ENCODE data around the gene BORCS8. TPM values are rescaled to one million over a fixed set of nuclear protein-coding genes. Genes with fewer than 3 reads are reported as not detected.

The BORCS8 gene
- total and polyA plus RNA-seq, 2 of the 13 experiments (the other 11 are each of a cell fraction or from before 2014, with no cell fraction given): 9.6 to 13.3 TPM

DNA sequence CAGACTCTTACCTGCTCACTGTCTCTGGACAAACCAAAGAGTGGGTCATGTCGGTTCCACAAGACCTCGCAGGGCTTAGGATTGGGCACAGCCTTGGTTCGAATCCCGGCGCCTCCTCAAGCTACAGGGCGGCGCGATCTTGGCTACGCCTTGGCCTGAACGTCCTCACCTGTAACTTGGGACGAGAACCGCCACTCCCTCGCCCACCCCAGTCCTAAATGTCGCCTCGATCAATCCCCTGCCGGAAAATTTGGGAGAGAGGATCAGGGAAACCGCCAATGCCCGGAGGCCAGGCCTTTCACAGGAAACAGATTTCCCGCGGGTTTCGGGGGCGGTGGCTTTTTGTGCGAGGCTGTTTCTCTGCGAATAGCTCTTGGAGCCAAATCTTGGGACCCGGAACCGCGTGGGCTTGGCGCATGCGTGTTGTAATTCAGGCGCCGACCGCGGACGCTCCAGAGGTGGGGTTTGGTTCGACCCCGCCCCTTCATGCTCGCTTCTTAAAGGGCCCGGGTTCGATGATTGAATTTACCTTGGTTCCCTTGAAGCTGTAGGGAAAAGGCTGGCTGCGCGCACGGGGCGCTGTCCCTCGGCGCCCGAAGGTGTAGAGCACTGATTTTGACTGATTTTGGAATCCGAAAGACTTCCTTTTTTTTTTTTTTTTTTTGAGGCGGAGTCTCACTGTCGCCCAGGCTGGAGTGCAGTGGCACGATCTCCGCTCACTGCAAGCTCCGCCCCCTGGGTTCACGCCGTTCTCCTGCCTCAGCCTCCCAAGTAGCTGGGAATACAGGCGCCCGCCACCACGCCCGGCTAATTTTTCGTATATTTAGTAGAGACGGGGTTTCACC, 11.3 kb upstream of the BORCS8 start, which contains the start of gene NR2C2AP (continued):
- TF ChIP-seq, protein P1, sequence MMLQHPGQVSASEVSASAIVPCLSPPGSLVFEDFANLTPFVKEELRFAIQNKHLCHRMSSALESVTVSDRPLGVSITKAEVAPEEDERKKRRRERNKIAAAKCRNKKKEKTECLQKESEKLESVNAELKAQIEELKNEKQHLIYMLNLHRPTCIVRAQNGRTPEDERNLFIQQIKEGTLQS (CRISPR knock-in tag; IDR thresholded peaks at IDR 0.05): no peak
- TF ChIP-seq, protein P2, sequence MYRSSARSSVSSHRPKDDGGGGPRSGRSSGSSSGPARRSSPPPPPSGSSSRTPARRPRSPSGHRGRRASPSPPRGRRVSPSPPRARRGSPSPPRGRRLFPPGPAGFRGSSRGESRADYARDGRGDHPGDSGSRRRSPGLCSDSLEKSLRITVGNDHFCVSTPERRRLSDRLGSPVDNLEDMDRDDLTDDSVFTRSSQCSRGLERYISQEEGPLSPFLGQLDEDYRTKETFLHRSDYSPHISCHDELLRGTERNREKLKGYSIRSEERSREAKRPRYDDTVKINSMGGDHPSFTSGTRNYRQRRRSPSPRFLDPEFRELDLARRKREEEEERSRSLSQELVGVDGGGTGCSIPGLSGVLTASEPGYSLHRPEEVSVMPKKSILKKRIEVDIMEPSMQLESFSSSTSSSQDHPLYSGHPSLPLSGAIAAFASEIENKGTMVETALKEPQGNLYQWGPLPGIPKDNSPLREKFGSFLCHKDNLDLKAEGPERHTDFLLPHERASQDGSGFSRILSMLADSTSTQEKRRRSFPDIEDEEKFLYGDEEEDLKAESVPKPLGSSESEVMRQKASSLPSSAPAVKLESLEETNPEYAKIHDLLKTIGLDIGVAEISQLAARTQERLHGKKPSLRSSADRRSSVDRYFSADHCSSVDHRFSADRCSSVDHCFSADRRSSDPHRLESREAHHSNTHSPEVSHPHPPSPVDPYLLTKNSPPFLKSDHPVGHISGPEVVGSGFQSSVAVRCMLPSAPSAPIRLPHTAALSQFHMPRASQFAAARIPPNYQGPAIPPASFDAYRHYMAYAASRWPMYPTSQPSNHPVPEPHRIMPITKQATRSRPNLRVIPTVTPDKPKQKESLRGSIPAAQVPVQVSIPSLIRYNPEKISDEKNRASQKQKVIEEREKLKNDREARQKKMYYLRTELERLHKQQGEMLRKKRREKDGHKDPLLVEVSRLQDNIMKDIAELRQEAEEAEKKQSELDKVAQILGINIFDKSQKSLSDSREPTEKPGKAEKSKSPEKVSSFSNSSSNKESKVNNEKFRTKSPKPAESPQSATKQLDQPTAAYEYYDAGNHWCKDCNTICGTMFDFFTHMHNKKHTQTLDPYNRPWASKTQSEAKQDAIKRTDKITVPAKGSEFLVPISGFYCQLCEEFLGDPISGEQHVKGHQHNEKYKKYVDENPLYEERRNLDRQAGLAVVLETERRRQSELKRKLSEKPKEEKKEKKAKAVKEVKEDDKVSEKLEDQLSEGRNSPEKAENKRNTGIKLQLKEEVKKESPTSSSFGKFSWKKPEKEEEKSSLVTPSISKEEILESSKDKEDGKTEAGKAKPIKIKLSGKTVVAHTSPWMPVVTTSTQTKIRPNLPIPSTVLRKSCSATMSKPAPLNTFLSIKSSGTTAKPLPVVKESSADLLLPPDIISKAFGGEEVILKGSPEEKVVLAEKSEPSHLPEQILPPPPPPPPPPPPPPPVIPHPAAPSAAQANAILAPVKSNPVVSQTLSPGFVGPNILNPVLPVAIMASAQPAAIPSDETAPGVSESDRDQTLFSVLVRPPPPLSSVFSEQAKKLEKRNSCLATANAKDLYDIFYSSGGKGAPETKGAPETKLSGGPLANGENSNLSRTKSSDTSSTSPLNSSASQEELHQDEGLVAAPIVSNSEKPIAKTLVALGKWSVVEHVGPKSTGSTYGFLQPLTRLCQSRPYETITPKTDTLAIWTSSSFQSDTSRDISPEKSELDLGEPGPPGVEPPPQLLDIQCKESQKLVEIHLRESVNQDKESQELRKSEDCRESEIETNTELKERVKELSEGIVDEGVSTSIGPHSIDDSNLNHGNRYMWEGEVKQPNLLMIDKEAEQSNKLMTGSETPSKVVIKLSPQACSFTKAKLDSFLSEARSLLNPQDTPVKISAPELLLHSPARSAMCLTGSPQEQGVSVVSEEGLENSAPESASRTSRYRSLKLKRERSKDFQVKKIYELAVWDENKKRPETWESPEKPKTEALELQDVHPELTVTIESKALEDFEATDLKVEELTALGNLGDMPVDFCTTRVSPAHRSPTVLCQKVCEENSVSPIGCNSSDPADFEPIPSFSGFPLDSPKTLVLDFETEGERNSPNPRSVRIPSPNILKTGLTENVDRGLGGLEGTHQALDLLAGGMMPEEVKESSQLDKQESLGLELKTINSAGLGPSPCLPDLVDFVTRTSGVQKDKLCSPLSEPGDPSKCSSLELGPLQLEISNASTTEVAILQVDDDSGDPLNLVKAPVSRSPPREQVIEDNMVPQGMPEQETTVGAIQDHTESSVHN (CRISPR knock-in tag; IDR thresholded peaks at IDR 0.05): no peak
- TF ChIP-seq, protein P3, sequence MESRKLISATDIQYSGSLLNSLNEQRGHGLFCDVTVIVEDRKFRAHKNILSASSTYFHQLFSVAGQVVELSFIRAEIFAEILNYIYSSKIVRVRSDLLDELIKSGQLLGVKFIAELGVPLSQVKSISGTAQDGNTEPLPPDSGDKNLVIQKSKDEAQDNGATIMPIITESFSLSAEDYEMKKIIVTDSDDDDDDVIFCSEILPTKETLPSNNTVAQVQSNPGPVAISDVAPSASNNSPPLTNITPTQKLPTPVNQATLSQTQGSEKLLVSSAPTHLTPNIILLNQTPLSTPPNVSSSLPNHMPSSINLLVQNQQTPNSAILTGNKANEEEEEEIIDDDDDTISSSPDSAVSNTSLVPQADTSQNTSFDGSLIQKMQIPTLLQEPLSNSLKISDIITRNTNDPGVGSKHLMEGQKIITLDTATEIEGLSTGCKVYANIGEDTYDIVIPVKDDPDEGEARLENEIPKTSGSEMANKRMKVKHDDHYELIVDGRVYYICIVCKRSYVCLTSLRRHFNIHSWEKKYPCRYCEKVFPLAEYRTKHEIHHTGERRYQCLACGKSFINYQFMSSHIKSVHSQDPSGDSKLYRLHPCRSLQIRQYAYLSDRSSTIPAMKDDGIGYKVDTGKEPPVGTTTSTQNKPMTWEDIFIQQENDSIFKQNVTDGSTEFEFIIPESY (CRISPR knock-in tag; IDR thresholded peaks at IDR 0.05): no peak
- TF ChIP-seq ATF7 (IDR thresholded peaks at IDR 0.05) (no peak), ATF7 (CRISPR knock-in tag; IDR thresholded peaks at IDR 0.05) (no peak), KLF6 (CRISPR knock-in tag; IDR thresholded peaks at IDR 0.05) (no peak), ZBTB21 (CRISPR knock-in tag; IDR thresholded peaks at IDR 0.05) (no peak), ZNF792 (CRISPR knock-in tag; IDR thresholded peaks at IDR 0.05) (no peak), EP300 (IDR thresholded peaks at IDR 0.05; ENCODE audit: low read depth in 2 of 2, low read length in 2 of 2) (no peak), EP300 (CRISPR knock-in tag; IDR thresholded peaks at IDR 0.05; ENCODE audit: borderline replicate concordance) (no peak)
- TF ChIP-seq, protein P4, sequence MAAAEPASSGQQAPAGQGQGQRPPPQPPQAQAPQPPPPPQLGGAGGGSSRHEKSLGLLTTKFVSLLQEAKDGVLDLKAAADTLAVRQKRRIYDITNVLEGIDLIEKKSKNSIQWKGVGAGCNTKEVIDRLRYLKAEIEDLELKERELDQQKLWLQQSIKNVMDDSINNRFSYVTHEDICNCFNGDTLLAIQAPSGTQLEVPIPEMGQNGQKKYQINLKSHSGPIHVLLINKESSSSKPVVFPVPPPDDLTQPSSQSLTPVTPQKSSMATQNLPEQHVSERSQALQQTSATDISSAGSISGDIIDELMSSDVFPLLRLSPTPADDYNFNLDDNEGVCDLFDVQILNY (CRISPR knock-in tag; conservative IDR thresholded peaks at IDR 0.05): no peak
- TF ChIP-seq, protein P5, sequence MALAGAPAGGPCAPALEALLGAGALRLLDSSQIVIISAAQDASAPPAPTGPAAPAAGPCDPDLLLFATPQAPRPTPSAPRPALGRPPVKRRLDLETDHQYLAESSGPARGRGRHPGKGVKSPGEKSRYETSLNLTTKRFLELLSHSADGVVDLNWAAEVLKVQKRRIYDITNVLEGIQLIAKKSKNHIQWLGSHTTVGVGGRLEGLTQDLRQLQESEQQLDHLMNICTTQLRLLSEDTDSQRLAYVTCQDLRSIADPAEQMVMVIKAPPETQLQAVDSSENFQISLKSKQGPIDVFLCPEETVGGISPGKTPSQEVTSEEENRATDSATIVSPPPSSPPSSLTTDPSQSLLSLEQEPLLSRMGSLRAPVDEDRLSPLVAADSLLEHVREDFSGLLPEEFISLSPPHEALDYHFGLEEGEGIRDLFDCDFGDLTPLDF (CRISPR knock-in tag; IDR thresholded peaks at IDR 0.05): no peak
- TF ChIP-seq, protein P6, sequence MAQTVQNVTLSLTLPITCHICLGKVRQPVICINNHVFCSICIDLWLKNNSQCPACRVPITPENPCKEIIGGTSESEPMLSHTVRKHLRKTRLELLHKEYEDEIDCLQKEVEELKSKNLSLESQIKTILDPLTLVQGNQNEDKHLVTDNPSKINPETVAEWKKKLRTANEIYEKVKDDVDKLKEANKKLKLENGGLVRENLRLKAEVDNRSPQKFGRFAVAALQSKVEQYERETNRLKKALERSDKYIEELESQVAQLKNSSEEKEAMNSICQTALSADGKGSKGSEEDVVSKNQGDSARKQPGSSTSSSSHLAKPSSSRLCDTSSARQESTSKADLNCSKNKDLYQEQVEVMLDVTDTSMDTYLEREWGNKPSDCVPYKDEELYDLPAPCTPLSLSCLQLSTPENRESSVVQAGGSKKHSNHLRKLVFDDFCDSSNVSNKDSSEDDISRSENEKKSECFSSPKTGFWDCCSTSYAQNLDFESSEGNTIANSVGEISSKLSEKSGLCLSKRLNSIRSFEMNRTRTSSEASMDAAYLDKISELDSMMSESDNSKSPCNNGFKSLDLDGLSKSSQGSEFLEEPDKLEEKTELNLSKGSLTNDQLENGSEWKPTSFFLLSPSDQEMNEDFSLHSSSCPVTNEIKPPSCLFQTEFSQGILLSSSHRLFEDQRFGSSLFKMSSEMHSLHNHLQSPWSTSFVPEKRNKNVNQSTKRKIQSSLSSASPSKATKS (CRISPR knock-in tag; IDR thresholded peaks at IDR 0.05): no peak
